WTC11 (cell line): Measurements from ENCODE around the gene IGHMBP2.

ENCODE experiments used
- AFF4 ChIP-seq: sonication (generic); formaldehyde crosslinking; IDR thresholded peaks from 2 replicates; pipeline ENCODE4 v1.8.1; 2023; ENCODE audit warnings: mild to moderate bottlenecking, missing genetic modification reagents, borderline replicate concordance
- ATF3 ChIP-seq: sonication (generic); formaldehyde crosslinking; conservative IDR thresholded peaks from 2 replicates; pipeline ENCODE4 v1.8.1; 2022; ENCODE audit warnings: mild to moderate bottlenecking, missing genetic modification reagents
- CREB1 ChIP-seq: sonication (generic); formaldehyde crosslinking; IDR thresholded peaks from 2 replicates; pipeline ENCODE4 v1.8.0; 2023; ENCODE audit warnings: mild to moderate bottlenecking, missing genetic modification reagents
- ELF4 ChIP-seq: sonication (generic); formaldehyde crosslinking; IDR thresholded peaks from 2 replicates; pipeline ENCODE4 v1.8.1; 2022; ENCODE audit warnings: low read depth, mild to moderate bottlenecking, moderate library complexity, missing genetic modification reagents
- FOXP1 ChIP-seq: sonication (generic); formaldehyde crosslinking; IDR thresholded peaks from 2 replicates; pipeline ENCODE4 v1.8.0; 2022; ENCODE audit warnings: missing genetic modification reagents, mild to moderate bottlenecking, moderate library complexity, borderline replicate concordance
- GTF2I ChIP-seq: fragments of 250-450 bp; sonication (Bioruptor Pico); conservative IDR thresholded peaks from 2 replicates; pipeline ENCODE4 v1.4.0; 2021; ENCODE audit warnings: mild to moderate bottlenecking
- MAX ChIP-seq: sonication (generic); formaldehyde crosslinking; IDR thresholded peaks from 2 replicates; pipeline ENCODE4 v1.8.0; 2022; ENCODE audit warnings: mild to moderate bottlenecking, missing genetic modification reagents
- NR3C1 ChIP-seq: sonication (generic); formaldehyde crosslinking; conservative IDR thresholded peaks from 2 replicates; pipeline ENCODE4 v1.8.1; 2023; ENCODE audit warnings: low read depth, mild to moderate bottlenecking, missing genetic modification reagents
- STAT6 ChIP-seq: sonication (generic); formaldehyde crosslinking; conservative IDR thresholded peaks from 2 replicates; pipeline ENCODE4 v1.8.1; 2023; ENCODE audit warnings: mild to moderate bottlenecking, low read depth, missing genetic modification reagents, moderate library complexity
- ZNF219 ChIP-seq: sonication (generic); formaldehyde crosslinking; IDR thresholded peaks from 2 replicates; pipeline ENCODE4 v1.8.0; 2023; ENCODE audit warnings: missing genetic modification reagents, mild to moderate bottlenecking, borderline replicate concordance
- TF ChIP-seq, protein P1 (sequence below): sonication (generic); formaldehyde crosslinking; IDR thresholded peaks from 2 replicates; pipeline ENCODE4 v1.8.1; 2022; ENCODE audit warnings: low read depth, mild to moderate bottlenecking, moderate library complexity, missing genetic modification reagents, borderline replicate concordance
- TF ChIP-seq, protein P2 (sequence below): fragments of 200-600 bp; IDR thresholded peaks from 2 replicates; pipeline ENCODE4 v1.8.0; 2022; ENCODE audit warnings: antibody characterized with exemption
- TF ChIP-seq, protein P3 (sequence below): sonication (generic); formaldehyde crosslinking; IDR thresholded peaks from 2 replicates; pipeline ENCODE4 v1.8.1; 2023; ENCODE audit warnings: mild to moderate bottlenecking, missing genetic modification reagents, moderate library complexity

- TF ChIP-seq, protein P1, sequence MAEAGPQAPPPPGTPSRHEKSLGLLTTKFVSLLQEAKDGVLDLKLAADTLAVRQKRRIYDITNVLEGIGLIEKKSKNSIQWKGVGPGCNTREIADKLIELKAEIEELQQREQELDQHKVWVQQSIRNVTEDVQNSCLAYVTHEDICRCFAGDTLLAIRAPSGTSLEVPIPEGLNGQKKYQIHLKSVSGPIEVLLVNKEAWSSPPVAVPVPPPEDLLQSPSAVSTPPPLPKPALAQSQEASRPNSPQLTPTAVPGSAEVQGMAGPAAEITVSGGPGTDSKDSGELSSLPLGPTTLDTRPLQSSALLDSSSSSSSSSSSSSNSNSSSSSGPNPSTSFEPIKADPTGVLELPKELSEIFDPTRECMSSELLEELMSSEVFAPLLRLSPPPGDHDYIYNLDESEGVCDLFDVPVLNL (CRISPR knock-in tag): no peak
- TF ChIP-seq, protein P2, sequence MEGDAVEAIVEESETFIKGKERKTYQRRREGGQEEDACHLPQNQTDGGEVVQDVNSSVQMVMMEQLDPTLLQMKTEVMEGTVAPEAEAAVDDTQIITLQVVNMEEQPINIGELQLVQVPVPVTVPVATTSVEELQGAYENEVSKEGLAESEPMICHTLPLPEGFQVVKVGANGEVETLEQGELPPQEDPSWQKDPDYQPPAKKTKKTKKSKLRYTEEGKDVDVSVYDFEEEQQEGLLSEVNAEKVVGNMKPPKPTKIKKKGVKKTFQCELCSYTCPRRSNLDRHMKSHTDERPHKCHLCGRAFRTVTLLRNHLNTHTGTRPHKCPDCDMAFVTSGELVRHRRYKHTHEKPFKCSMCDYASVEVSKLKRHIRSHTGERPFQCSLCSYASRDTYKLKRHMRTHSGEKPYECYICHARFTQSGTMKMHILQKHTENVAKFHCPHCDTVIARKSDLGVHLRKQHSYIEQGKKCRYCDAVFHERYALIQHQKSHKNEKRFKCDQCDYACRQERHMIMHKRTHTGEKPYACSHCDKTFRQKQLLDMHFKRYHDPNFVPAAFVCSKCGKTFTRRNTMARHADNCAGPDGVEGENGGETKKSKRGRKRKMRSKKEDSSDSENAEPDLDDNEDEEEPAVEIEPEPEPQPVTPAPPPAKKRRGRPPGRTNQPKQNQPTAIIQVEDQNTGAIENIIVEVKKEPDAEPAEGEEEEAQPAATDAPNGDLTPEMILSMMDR: no peak
- TF ChIP-seq FOXP1 (CRISPR knock-in tag): no peak
- no peak for TF ChIP-seq STAT6
- TF ChIP-seq CREB1 (CRISPR knock-in tag): no peak
- no peak for TF ChIP-seq MAX (CRISPR knock-in tag)
- TF ChIP-seq AFF4 (CRISPR knock-in tag): no peak
- TF ChIP-seq, protein P3, sequence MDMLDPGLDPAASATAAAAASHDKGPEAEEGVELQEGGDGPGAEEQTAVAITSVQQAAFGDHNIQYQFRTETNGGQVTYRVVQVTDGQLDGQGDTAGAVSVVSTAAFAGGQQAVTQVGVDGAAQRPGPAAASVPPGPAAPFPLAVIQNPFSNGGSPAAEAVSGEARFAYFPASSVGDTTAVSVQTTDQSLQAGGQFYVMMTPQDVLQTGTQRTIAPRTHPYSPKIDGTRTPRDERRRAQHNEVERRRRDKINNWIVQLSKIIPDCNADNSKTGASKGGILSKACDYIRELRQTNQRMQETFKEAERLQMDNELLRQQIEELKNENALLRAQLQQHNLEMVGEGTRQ (CRISPR knock-in tag): no peak
- TF ChIP-seq NR3C1 (CRISPR knock-in tag): no peak
- TF ChIP-seq ZNF219 (CRISPR knock-in tag): no peak
- TF ChIP-seq ATF3 (CRISPR knock-in tag): no peak
- TF ChIP-seq ELF4 (CRISPR knock-in tag): no peak
- TF ChIP-seq GTF2I: no peak
These were observed 7.3 kb upstream of the IGHMBP2 start for GRCh38 chr11:68896171-68896959.
